Stimulated activated CD4-positive, alpha-beta T cell treated with anti-CD3 and anti-CD28 coated beads, Interleukin-15, amount 100 ng/mL, for 24 hours (primary cell): ENCODE measurements around the gene OXSR1.
"Not testable (repeated sequence)": the region's sequence is repeated elsewhere in the genome, so short reads cannot be mapped to it uniquely, and the experiment has no call there.

Experiments
- DNase-seq: peaks from one replicate; pipeline ENCODE4 v3.0.0-alpha.2; 2020

The OXSR1 gene

GRCh38 chr3:38276081-38276916 lies 111.0 kb downstream of the OXSR1 start:
- DNase-seq: no peak

- no peak for DNase-seq
Measured at GRCh38 chr3:38276917-38277630, 111.7 kb downstream of the OXSR1 start.

- DNase-seq: no peak
Measured at GRCh38 chr3:38278841-38279240, 113.5 kb downstream of the OXSR1 start.

- DNase-seq: no peak
Measured at GRCh38 chr3:38281895-38282686, 116.8 kb downstream of the OXSR1 start, which contains the start of gene SLC22A14. Gene SLC22A14 (plus strand): TSS chr3:38282294. CDS start chr3:38306027, 23,733 bp downstream.

- DNase-seq: no peak
Measured at GRCh38 chr3:38283810-38284755, 118.7 kb downstream of the OXSR1 start.

GRCh38 chr3:38284756-38285150 lies 119.4 kb downstream of the OXSR1 start:
- no peak for DNase-seq

- DNase-seq: not testable (repeated sequence)
Measured at GRCh38 chr3:38289286-38290217, 124.2 kb downstream of the OXSR1 start.

- DNase-seq: not testable (repeated sequence)
Measured at GRCh38 chr3:38297053-38297452, 131.7 kb downstream of the OXSR1 start.

GRCh38 chr3:38297537-38297936 lies 132.2 kb downstream of the OXSR1 start:
- no peak for DNase-seq

- no peak for DNase-seq
Measured at GRCh38 chr3:38297947-38298711, 132.8 kb downstream of the OXSR1 start.
